ENCODE measurements around the gene BTBD2.

The BTBD2 gene

GRCh38 chr19:1936916-1937610, 78.5 kb downstream of the BTBD2 start:
- TF ChIP-seq EZH2phosphoT487 (IDR thresholded peaks at IDR 0.05; ENCODE audit: borderline replicate concordance) (no peak), CTCF (conservative IDR thresholded peaks at IDR 0.05; ENCODE audit: low read length) (no peak)
- H3K9me2 ChIP-seq (replicated peaks; ENCODE audit: low read depth, low read length) = no peaks in the 10 kb centered on the region

GRCh38 chr19:1936430-1936829, 79.1 kb downstream of the BTBD2 start:
- Histone ChIP-seq H3K36me3 (ENCODE audit: insufficient read depth, low read length) (no peaks in the 10 kb centered on the region), H3K9me2 (replicated peaks; ENCODE audit: low read depth, low read length) (no peaks in the 10 kb centered on the region), H3K4me2 (ENCODE audit: low read depth, low read length, poor library complexity, severe bottlenecking) (no peak overlapping the region), H3K79me2 (ENCODE audit: insufficient read depth, low read length) (peaks cover 12% of the 10 kb centered on the region; the same call in 1 of the 2 replicates), H3F3A (ENCODE audit: low read depth) (no peaks in the 10 kb centered on the region), H3K4me1 (ENCODE audit: insufficient read depth, low read length, poor library complexity, severe bottlenecking) (peaks cover 7% of the 10 kb centered on the region), H2AFZ (ENCODE audit: low read length) (no peak overlapping the region), H4K20me1 (ENCODE audit: insufficient read depth, low read length, poor library complexity, severe bottlenecking) (peaks cover under 1% of the 10 kb centered on the region), H3K27me3 (ENCODE audit: insufficient read depth, low read length, poor library complexity, severe bottlenecking) (no peaks in the 10 kb centered on the region), H3K9ac (ENCODE audit: low read depth, low read length, poor library complexity, severe bottlenecking) (no peak overlapping the region), H3K9me3 (ENCODE audit: insufficient read depth, low read depth, low read length) (no peaks in the 10 kb centered on the region), H3K4me3 (ENCODE audit: low read length, poor library complexity, severe bottlenecking) (no peak overlapping the region)
- no peak for TF ChIP-seq EZH2phosphoT487 (IDR thresholded peaks at IDR 0.05; ENCODE audit: borderline replicate concordance)
- no peak for TF ChIP-seq CTCF (conservative IDR thresholded peaks at IDR 0.05; ENCODE audit: low read length)

More at GRCh38 chr19:1936916-1937610, 78.5 kb downstream of the BTBD2 start:
- no peaks in the 10 kb centered on the region for H3K36me3 ChIP-seq (ENCODE audit: insufficient read depth, low read length)
- peaks cover 5% of the 10 kb centered on the region for H4K20me1 ChIP-seq (ENCODE audit: insufficient read depth, low read length, poor library complexity, severe bottlenecking)
- no peak overlapping the region for H3K9ac ChIP-seq (ENCODE audit: low read depth, low read length, poor library complexity, severe bottlenecking)
- H2AFZ ChIP-seq (ENCODE audit: low read length) = no peak overlapping the region
- peaks cover 18% of the 10 kb centered on the region; the same call in 1 of the 2 replicates for H3K79me2 ChIP-seq (ENCODE audit: insufficient read depth, low read length)
- no peaks in the 10 kb centered on the region for H3K9me3 ChIP-seq (ENCODE audit: insufficient read depth, low read depth, low read length)
- no peak overlapping the region for H3K4me3 ChIP-seq (ENCODE audit: low read length, poor library complexity, severe bottlenecking)
- no peaks in the 10 kb centered on the region; the same call in 1 of the 2 replicates for H3F3A ChIP-seq (ENCODE audit: low read depth)
- H3K4me2 ChIP-seq (ENCODE audit: low read depth, low read length, poor library complexity, severe bottlenecking) = no peak overlapping the region
- no peaks in the 10 kb centered on the region for H3K27me3 ChIP-seq (ENCODE audit: insufficient read depth, low read length, poor library complexity, severe bottlenecking)
- peaks cover 7% of the 10 kb centered on the region for H3K4me1 ChIP-seq (ENCODE audit: insufficient read depth, low read length, poor library complexity, severe bottlenecking)

- Histone ChIP-seq H3K27me3 (ENCODE audit: insufficient read depth, low read length, poor library complexity, severe bottlenecking) (no peaks in the 10 kb centered on the region), H3K4me1 (ENCODE audit: insufficient read depth, low read length, poor library complexity, severe bottlenecking) (peaks cover 7% of the 10 kb centered on the region), H3K36me3 (ENCODE audit: insufficient read depth, low read length) (no peaks in the 10 kb centered on the region), H3K79me2 (ENCODE audit: insufficient read depth, low read length) (peaks cover 10% of the 10 kb centered on the region; the same call in 1 of the 2 replicates), H2AFZ (ENCODE audit: low read length) (no peak overlapping the region), H3F3A (ENCODE audit: low read depth) (no peaks in the 10 kb centered on the region), H3K9me3 (ENCODE audit: insufficient read depth, low read depth, low read length) (no peaks in the 10 kb centered on the region), H3K9ac (ENCODE audit: low read depth, low read length, poor library complexity, severe bottlenecking) (no peak overlapping the region), H3K4me3 (ENCODE audit: low read length, poor library complexity, severe bottlenecking) (no peak overlapping the region), H3K9me2 (replicated peaks; ENCODE audit: low read depth, low read length) (no peaks in the 10 kb centered on the region), H4K20me1 (ENCODE audit: insufficient read depth, low read length, poor library complexity, severe bottlenecking) (no peaks in the 10 kb centered on the region), H3K4me2 (ENCODE audit: low read depth, low read length, poor library complexity, severe bottlenecking) (no peak overlapping the region)
- TF ChIP-seq CTCF (conservative IDR thresholded peaks at IDR 0.05; ENCODE audit: low read length) (no peak), EZH2phosphoT487 (IDR thresholded peaks at IDR 0.05; ENCODE audit: borderline replicate concordance) (no peak)
Measured at GRCh38 chr19:1935484-1936208, 79.9 kb downstream of the BTBD2 start.

Data from Loucy (cell line).